ENCODE results near the gene PRSS23.
"Not testable (repeated sequence)": the region's sequence is repeated elsewhere in the genome, so short reads cannot be mapped to it uniquely, and the experiment has no call there.

The PRSS23 gene

DNA sequence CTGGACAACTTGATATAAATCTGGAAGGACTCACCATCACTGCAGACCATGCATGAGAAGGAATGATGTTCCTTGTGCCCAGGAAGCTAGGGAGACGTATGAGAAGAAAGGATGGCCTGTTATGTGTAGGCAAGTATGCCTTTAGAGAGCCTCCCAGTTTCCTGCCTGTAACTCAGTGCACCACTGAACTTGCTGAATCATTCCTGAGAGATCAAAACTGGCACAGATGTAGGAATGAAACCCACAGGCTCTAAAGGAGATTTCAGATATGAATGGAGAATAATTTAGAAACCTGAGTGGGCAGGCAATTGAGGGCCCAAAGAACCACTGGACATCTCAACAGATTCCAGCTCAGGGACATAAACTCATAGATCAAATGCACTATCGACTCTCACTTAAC, 38.4 kb upstream of the PRSS23 start:
- Histone ChIP-seq H3K4me3 (ENCODE audit: low read depth, low read length) (no peak overlapping the region), H3K9me3 (no peaks in the 10 kb centered on the region), H3K4me1 (no peaks in the 10 kb centered on the region), H3K36me3 (no peaks in the 10 kb centered on the region), H3K27me3 (no peaks in the 10 kb centered on the region)
- TF ChIP-seq, protein P1, sequence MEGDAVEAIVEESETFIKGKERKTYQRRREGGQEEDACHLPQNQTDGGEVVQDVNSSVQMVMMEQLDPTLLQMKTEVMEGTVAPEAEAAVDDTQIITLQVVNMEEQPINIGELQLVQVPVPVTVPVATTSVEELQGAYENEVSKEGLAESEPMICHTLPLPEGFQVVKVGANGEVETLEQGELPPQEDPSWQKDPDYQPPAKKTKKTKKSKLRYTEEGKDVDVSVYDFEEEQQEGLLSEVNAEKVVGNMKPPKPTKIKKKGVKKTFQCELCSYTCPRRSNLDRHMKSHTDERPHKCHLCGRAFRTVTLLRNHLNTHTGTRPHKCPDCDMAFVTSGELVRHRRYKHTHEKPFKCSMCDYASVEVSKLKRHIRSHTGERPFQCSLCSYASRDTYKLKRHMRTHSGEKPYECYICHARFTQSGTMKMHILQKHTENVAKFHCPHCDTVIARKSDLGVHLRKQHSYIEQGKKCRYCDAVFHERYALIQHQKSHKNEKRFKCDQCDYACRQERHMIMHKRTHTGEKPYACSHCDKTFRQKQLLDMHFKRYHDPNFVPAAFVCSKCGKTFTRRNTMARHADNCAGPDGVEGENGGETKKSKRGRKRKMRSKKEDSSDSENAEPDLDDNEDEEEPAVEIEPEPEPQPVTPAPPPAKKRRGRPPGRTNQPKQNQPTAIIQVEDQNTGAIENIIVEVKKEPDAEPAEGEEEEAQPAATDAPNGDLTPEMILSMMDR (IDR thresholded peaks at IDR 0.05; ENCODE audit: low read depth, low read length), result no peak
- DNase-seq, result no peak

DNA sequence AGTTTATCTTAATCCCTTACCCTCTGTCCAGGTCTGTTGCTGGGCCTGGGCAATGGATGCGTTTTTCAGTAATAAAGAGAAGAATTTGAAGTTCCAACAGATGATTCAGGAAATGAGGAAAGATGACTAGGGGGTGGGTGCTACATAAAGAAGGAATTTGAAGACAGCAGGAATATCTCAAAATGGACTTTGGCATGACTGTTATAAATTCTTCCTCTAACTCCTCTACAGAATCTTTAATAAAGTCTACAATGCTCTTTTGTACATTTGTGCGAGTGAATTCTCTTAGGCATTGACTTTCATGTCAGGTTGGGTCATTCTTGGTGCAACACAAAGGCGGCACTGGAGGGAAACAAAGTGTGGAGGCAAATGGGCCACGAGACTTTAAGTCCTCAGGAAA, 35.1 kb upstream of the PRSS23 start:
- TF ChIP-seq, protein P1 (IDR thresholded peaks at IDR 0.05; ENCODE audit: low read depth, low read length), result no peak
- Histone ChIP-seq H3K4me3 (ENCODE audit: low read depth, low read length) (no peak overlapping the region), H3K36me3 (no peaks in the 10 kb centered on the region), H3K27me3 (no peaks in the 10 kb centered on the region), H3K9me3 (no peaks in the 10 kb centered on the region), H3K4me1 (no peaks in the 10 kb centered on the region)
- no peak for DNase-seq

DNA sequence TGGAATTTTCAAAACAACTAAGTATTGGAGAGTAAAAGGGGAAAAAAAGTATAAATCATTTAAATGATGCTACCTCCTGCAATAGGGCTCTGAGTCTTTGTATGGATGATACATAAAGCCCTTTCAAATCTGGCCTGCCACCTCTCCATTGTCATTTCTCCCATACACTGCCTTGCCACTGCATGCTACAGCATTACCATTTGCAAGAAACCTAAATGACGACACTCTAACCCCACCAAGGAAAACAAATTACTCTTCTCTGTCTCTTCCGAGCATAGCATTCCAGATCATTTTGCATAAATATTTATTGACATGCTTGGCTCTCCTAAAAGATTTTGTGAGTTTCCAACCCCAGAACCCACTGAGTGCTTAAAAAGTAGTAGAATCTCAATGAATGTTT, 34.5 kb upstream of the PRSS23 start:
- no peak for DNase-seq
- no peak overlapping the region for H3K4me3 ChIP-seq (ENCODE audit: low read depth, low read length)
- no peaks in the 10 kb centered on the region for H3K27me3 ChIP-seq
- H3K36me3 ChIP-seq, result no peaks in the 10 kb centered on the region
- TF ChIP-seq, protein P1 (IDR thresholded peaks at IDR 0.05; ENCODE audit: low read depth, low read length), result no peak
- H3K4me1 ChIP-seq, result no peaks in the 10 kb centered on the region
- H3K9me3 ChIP-seq, result no peaks in the 10 kb centered on the region

DNA sequence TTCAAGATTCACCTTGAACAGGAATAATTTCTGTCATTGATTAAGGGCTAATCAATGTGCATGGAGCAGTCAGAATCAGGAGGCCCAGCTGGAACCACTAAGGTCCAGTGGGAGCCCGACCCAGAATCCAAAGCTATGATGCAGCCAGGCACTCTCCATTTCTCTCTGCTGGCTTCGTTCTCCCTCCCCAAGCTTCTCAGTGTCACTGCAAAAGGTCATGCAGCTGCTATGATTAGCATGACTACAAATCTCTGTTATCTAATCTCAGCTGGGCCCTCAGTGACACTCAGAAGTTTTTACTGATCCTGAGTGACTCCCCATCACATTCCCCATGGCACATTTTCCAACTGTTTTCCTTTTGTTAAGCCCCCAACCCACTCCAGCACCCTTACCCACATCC, 31.1 kb upstream of the PRSS23 start:
- TF ChIP-seq, protein P1 (IDR thresholded peaks at IDR 0.05; ENCODE audit: low read depth, low read length), result no peak
- no peaks in the 10 kb centered on the region for H3K27me3 ChIP-seq
- H3K9me3 ChIP-seq, result no peaks in the 10 kb centered on the region
- H3K4me3 ChIP-seq (ENCODE audit: low read depth, low read length), result no peak overlapping the region
- no peak for DNase-seq
- no peaks in the 10 kb centered on the region for H3K4me1 ChIP-seq
- H3K36me3 ChIP-seq, result no peaks in the 10 kb centered on the region

DNA sequence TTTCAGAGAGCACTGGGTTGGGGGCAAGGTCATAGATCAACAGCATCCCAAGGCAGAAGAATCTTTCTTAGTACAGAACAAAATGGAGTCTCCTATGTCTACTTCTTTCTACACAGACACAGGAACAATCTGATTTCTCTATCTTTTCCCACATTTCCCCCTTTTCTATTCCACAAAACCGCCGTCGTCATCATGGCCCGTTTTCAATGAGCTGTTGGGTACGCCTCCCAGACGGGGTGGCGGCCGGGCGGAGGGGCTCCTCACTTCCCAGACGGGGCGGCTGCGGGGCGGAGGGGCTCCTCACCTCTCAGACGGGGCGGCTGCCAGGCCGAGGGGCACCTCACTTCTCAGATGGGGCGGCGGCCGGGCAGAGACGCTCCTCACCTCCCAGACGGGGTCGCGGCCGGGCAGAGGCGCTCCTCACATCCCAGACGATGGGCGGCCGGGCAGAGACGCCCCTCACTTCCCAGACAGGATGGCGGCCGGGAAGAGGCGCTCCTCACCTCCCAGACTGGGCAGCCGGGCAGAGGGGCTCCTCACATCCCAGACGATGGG, 29.8 kb upstream of the PRSS23 start:
- H3K27me3 ChIP-seq; H3K36me3 ChIP-seq; H3K9me3 ChIP-seq; H3K4me1 ChIP-seq; DNase-seq; H3K4me3 ChIP-seq (ENCODE audit: low read depth, low read length): not testable (repeated sequence)

DNA sequence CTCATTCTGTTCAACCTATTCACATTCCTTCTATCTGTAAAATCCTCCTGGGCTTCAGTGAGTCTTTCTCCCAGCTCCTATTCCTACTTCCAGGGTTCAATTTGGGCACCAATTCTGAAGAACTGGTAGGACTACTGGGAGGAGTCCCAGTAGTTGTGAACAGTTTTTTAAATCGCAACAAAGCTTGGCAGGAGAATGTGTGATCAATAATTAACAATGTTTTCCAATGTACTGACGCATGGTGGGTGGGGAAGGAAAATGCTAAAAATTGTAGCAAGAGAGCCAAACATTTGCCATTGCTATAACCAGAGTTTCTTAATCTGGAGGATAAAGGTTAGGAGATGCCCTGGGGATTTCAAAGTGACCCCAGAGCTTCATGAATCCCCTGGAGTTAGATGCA, 27.3 kb upstream of the PRSS23 start:
- no peaks in the 10 kb centered on the region for H3K36me3 ChIP-seq
- H3K4me1 ChIP-seq, result no peaks in the 10 kb centered on the region
- no peaks in the 10 kb centered on the region for H3K9me3 ChIP-seq
- no peak for DNase-seq
- no peaks in the 10 kb centered on the region for H3K27me3 ChIP-seq
- H3K4me3 ChIP-seq (ENCODE audit: low read depth, low read length), result no peak overlapping the region
- TF ChIP-seq, protein P1 (IDR thresholded peaks at IDR 0.05; ENCODE audit: low read depth, low read length), result no peak
